H7 (cell line): Measurements from ENCODE around the gene SLC43A2. TPM values are rescaled to one million over a fixed set of nuclear protein-coding genes. Genes with fewer than 3 reads are reported as not detected.
"Not testable (repeated sequence)": the region's sequence is repeated elsewhere in the genome, so short reads cannot be mapped to it uniquely, and the experiment has no call there.

ENCODE experiments used
- DNase-seq: peaks from one replicate; pipeline ENCODE4 v3.0.0; 2012
- H3K27me3 ChIP-seq: 2 replicates; pipeline ENCODE4 v1.6.0; 2011; ENCODE audit warnings: mild to moderate bottlenecking, low read length; ENCODE audit not compliant: control insufficient read depth, insufficient read depth
- H3K36me3 ChIP-seq: replicated peaks from 2 replicates; pipeline ENCODE4 v1.5.1; 2011; ENCODE audit warnings: low read length; ENCODE audit not compliant: control insufficient read depth, insufficient read depth
- H3K4me3 ChIP-seq: 2 replicates; pipeline ENCODE4 v1.5.1; 2011; ENCODE audit warnings: low read depth, mild to moderate bottlenecking, control low read depth, low read length, moderate library complexity; ENCODE audit not compliant: insufficient read depth
- total RNA-seq: library from RNA; depleted of rRNA; stranded (reverse); fragments of >200 nt; shearing (Covaris generic); gene quantifications from 2 replicates; pipeline ENCODE4 v1.2.3, GENCODE V29; 2014; rRNA removed

SLC43A2 gene
- 36.0 and 37.7 TPM in 2 replicates for total RNA-seq

GRCh38 chr17:1627982-1628855, at the start of gene SLC43A2:
SLC43A2 (minus strand) TSS chr17:1628834; CDS start chr17:1627874, 960 bp downstream.
- Histone ChIP-seq H3K36me3 (peaks cover 2% of the 10 kb centered on the region; the same call in 1 of the 2 replicates), H3K4me3 (peak within 1 kb of the TSS; percentile 85), H3K27me3 (peaks cover 5% of the 10 kb centered on the region; the same call in 1 of the 2 replicates)
- DNase-seq: peak; percentile 98

- DNase-seq: no peak
- H3K4me3 ChIP-seq: no peak overlapping the region
- H3K36me3 ChIP-seq: peaks cover 81% of the 10 kb centered on the region
- H3K27me3 ChIP-seq: no peaks in the 10 kb centered on the region
Measured at GRCh38 chr17:1676401-1676800, 47.8 kb upstream of the SLC43A2 start.

- peaks cover 64% of the 10 kb centered on the region for H3K36me3 ChIP-seq
- no peak overlapping the region for H3K4me3 ChIP-seq
- no peaks in the 10 kb centered on the region for H3K27me3 ChIP-seq
- no peak for DNase-seq
Measured at GRCh38 chr17:1673041-1673785, 44.6 kb upstream of the SLC43A2 start.

- not testable (repeated sequence) for DNase-seq
- H3K36me3 ChIP-seq: peaks cover 45% of the 10 kb centered on the region
Measured at GRCh38 chr17:1663934-1664333, 35.3 kb upstream of the SLC43A2 start.

GRCh38 chr17:1661045-1661444, 32.4 kb upstream of the SLC43A2 start:
- no peak for DNase-seq
- no peak overlapping the region for H3K4me3 ChIP-seq
- H3K36me3 ChIP-seq: peaks cover 57% of the 10 kb centered on the region
- H3K27me3 ChIP-seq: no peaks in the 10 kb centered on the region

More at GRCh38 chr17:1663934-1664333, 35.3 kb upstream of the SLC43A2 start:
- H3K27me3 ChIP-seq, H3K4me3 ChIP-seq: not testable (repeated sequence)

GRCh38 chr17:1658100-1658499, 29.5 kb upstream of the SLC43A2 start:
- Histone ChIP-seq H3K36me3 (peaks cover 73% of the 10 kb centered on the region), H3K27me3 (no peaks in the 10 kb centered on the region), H3K4me3 (no peak overlapping the region)
- no peak for DNase-seq

GRCh38 chr17:1653735-1654134, 25.1 kb upstream of the SLC43A2 start:
- DNase-seq: no peak
- Histone ChIP-seq H3K36me3 (peaks cover 63% of the 10 kb centered on the region), H3K27me3 (no peaks in the 10 kb centered on the region), H3K4me3 (no peak overlapping the region)

- DNase-seq: not testable (repeated sequence)
- peaks cover 54% of the 10 kb centered on the region for H3K36me3 ChIP-seq
Measured at GRCh38 chr17:1652794-1653193, 24.2 kb upstream of the SLC43A2 start.

GRCh38 chr17:1651559-1651844, 22.9 kb upstream of the SLC43A2 start:
- H3K4me3 ChIP-seq: no peak overlapping the region
- no peak for DNase-seq
- H3K27me3 ChIP-seq: no peaks in the 10 kb centered on the region
- H3K36me3 ChIP-seq: peaks cover 48% of the 10 kb centered on the region

More at GRCh38 chr17:1652794-1653193, 24.2 kb upstream of the SLC43A2 start:
- H3K27me3 ChIP-seq, H3K4me3 ChIP-seq: not testable (repeated sequence)

GRCh38 chr17:1650731-1651558, 22.3 kb upstream of the SLC43A2 start:
- peaks cover 42% of the 10 kb centered on the region for H3K36me3 ChIP-seq
- H3K27me3 ChIP-seq: no peaks in the 10 kb centered on the region
- no peak for DNase-seq
- no peak overlapping the region for H3K4me3 ChIP-seq

GRCh38 chr17:1649844-1650501, 21.3 kb upstream of the SLC43A2 start, which contains the start of gene RILP:
RILP (minus strand) TSS chr17:1649866; CDS start chr17:1649804, 62 bp downstream.
- DNase-seq: peak; percentile 83
- Histone ChIP-seq H3K27me3 (no peaks in the 10 kb centered on the region), H3K36me3 (peaks cover 38% of the 10 kb centered on the region), H3K4me3 (peak within 1 kb of the TSS; percentile 78)

GRCh38 chr17:1648963-1649843, 20.6 kb upstream of the SLC43A2 start:
- Histone ChIP-seq H3K36me3 (peaks cover 32% of the 10 kb centered on the region), H3K27me3 (peaks cover 6% of the 10 kb centered on the region), H3K4me3 (peak overlapping the region; percentile 78)
- DNase-seq: peak; percentile 99
